Fibroblast of the aortic adventitia (primary cell): ENCODE results near the gene PDE6C. TPM values are rescaled to one million over a fixed set of nuclear protein-coding genes. Genes with fewer than 3 reads are reported as not detected.

Source experiments
- DNase-seq: peaks from one replicate; pipeline ENCODE4 v3.0.0-alpha.2; 2010; ENCODE audit warnings: low read depth
- H3K4me3 ChIP-seq: 2 replicates; pipeline ENCODE4 v1.5.1; 2011; ENCODE audit warnings: low read depth, mild to moderate bottlenecking, control low read depth, low read length, moderate library complexity
- total RNA-seq: library from RNA; depleted of rRNA; stranded (reverse); fragments of >200 nt; gene quantifications from 2 replicates; pipeline ENCODE4 v1.2.3, GENCODE V29; 2012; ENCODE audit warnings: low replicate concordance
- TF ChIP-seq, protein P1 (sequence below): IDR thresholded peaks from 2 replicates; pipeline ENCODE4 v1.5.1; 2011; ENCODE audit warnings: mild to moderate bottlenecking, low read length, control low read depth, inconsistent platforms; ENCODE audit not compliant: insufficient read depth

PDE6C gene
- total RNA-seq, 1 donor, result not detected

DNA sequence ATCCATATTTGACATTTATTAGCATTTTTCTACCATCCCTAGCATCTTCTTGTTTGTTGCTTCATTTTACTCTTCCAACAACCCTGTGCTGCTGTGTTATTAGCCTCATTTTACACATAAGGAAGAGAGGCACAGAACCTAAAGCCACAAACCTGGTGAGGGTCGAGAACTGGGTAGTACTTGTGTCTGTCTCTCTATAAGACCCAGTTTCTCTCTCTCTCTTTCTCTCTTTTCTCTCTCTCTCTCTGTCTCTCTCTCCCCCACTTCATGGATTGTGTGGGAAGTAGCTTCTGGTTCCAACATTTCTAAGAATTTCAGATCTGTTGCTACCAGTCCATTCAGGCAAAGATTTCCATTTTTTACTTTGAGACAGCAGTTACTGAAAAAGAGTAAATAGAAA lies 91.5 kb downstream of the PDE6C start:
- TF ChIP-seq, protein P1, sequence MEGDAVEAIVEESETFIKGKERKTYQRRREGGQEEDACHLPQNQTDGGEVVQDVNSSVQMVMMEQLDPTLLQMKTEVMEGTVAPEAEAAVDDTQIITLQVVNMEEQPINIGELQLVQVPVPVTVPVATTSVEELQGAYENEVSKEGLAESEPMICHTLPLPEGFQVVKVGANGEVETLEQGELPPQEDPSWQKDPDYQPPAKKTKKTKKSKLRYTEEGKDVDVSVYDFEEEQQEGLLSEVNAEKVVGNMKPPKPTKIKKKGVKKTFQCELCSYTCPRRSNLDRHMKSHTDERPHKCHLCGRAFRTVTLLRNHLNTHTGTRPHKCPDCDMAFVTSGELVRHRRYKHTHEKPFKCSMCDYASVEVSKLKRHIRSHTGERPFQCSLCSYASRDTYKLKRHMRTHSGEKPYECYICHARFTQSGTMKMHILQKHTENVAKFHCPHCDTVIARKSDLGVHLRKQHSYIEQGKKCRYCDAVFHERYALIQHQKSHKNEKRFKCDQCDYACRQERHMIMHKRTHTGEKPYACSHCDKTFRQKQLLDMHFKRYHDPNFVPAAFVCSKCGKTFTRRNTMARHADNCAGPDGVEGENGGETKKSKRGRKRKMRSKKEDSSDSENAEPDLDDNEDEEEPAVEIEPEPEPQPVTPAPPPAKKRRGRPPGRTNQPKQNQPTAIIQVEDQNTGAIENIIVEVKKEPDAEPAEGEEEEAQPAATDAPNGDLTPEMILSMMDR, result no peak
- no peak overlapping the region for H3K4me3 ChIP-seq
- no peak for DNase-seq

DNA sequence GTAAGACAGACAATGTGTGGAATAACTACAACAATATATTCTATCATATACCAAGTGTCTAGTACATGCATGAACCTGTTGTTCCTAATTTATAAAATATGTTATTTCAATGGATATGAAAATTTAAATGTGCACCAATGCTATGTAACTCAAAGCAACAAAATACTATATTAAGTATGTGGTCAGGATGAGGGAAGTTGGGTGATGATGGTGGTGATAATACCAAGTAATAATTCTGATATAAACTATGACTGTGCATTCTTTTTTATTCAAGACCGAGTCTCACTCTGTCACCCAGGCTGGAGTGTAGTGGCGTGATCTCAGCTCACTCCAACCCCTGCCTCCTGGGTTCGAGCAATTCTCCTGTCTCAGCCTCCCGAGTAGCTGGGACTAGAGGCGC lies 92.1 kb downstream of the PDE6C start:
- TF ChIP-seq, protein P1, result no peak
- H3K4me3 ChIP-seq, result no peak overlapping the region
- no peak for DNase-seq

DNA sequence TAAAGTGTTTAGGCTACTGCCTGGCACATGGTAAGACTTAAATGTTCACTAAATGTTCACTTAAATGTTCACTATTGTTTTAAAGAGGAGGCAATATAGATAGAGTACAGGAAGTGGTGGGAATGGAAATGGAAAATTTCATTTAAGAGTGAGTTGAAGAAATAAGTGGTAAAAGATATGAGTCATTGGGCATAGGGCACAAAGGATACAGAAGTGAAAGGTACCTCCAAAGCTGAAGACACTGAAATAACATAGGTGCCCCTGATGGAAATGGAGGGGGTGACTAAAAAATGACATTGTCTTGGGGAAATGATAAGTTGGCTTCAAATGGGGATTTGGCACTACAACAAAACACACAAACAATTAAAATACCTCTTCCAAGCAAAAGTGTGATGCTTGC lies 95.3 kb downstream of the PDE6C start:
- TF ChIP-seq, protein P1, result no peak
- H3K4me3 ChIP-seq, result no peak overlapping the region
- no peak for DNase-seq

GRCh38 chr10:93710333-93710909 lies 98.1 kb downstream of the PDE6C start:
- TF ChIP-seq, protein P1, result no peak
- no peak overlapping the region for H3K4me3 ChIP-seq
- no peak for DNase-seq

DNA sequence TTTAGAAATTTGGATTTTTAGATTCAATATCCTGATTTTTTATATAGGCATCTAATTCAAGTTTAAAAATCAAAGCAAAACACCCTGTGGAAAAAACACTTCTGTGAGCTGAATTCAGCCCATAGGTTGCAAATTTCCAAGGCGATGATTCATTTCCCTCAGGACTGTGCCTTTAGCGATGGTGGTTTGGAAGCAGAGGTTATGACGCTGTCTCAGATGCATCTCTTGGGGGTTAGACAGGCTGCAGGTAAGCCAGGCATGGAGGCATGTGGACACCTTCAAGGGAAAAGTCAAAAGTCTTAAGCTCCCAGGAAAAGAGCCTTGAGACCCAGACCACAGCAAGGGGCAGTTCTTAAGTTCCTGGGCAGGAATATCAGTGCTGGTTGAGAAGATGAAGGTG lies 99.6 kb downstream of the PDE6C start:
- peak; percentile 35 for DNase-seq
- H3K4me3 ChIP-seq, result no peak overlapping the region
- TF ChIP-seq, protein P1, result no peak

DNA sequence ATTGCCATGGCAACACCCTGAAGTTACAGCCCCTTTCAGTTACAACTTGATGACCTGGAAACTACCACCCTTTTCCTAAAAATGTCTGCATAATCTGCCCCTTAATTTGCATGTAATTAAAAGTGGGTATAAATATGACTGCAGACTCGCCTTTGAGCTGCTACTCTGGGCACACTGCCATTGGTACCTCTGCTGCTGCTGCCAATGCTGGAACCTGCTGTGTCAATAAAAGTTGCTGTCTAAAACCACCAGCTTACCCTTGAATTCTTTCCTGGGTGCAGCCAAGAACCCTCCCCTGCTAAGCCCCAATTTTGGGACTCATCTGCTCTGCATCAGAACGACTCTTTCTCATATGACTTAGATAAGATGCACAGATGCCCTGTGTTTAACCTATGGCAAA lies 100.3 kb downstream of the PDE6C start:
- TF ChIP-seq, protein P1, result no peak
- H3K4me3 ChIP-seq, result no peak overlapping the region
- no peak for DNase-seq

DNA sequence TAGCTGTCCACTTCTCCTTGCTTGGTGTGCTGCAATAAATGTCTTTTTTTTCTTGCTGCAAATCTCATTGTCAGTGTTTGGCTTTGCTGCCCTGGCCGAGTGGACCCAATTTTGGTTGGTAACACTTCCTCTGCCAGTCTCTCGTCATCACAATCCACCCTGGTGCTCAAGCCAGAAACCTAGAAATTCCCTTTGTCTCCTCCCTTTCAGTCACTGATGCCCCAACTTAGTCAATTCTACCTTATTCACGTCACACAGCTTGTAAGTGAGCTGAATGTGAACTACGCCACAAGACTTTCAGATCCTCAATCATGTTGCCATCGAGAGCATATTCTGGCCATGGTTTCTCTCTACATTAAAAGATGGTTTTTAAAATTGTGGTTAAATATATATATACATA lies 103.0 kb downstream of the PDE6C start:
- H3K4me3 ChIP-seq, result no peak overlapping the region
- TF ChIP-seq, protein P1, result no peak
- DNase-seq, result no peak
